SK-N-MC (cell line): ENCODE measurements around the gene NKX2-4.

Experiments used
- EZH2 ChIP-seq: fragments of 200-600 bp; sonication (generic); IDR thresholded peaks from one replicate; pipeline ENCODE4 v1.6.1; 2017; ENCODE audit warnings: antibody characterized with exemption
- POLR2AphosphoS5 ChIP-seq: IDR thresholded peaks from 2 replicates; pipeline ENCODE4 v1.6.1; 2012; ENCODE audit warnings: mild to moderate bottlenecking, low read depth, low read length, borderline replicate concordance

- TF ChIP-seq EZH2, result no peak
- TF ChIP-seq POLR2AphosphoS5, result no peak
Observed at GRCh38 chr20:21397341-21398108, at the start of gene NKX2-4.
